GM19395 (cell line): ENCODE results near the gene NAV2.

Experiments
- ATAC-seq: cut with Tn5 transposase; IDR thresholded peaks from one replicate; pipeline ENCODE4 v1.9.1; 2021; ENCODE audit warnings: mild to moderate bottlenecking, moderate library complexity; ENCODE audit not compliant: unreplicated experiment

NAV2 gene

GRCh38 chr11:19803506-19803998 is 90.9 kb downstream of the NAV2 start:
- ATAC-seq: no peak

DNA sequence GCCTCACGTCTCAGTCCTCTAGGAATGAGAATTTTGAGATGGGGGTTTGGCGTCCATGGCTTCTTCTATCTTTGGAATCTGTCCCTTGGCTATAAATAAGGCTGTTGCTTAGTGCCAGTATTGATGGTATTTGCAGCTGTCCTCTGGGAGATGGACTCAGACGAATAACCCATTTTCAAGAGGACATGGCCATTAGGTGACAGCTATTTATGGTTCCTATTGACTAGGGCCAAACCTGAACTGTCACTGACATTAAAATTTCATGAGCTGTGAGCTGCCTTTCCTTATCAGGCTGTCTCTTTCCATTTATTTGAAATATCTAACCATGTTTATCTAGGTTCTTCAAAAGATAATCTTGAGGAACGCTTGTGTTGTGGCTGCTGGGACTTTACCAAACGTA is 92.7 kb downstream of the NAV2 start:
- no peak for ATAC-seq

- no peak for ATAC-seq
Observed at GRCh38 chr11:19805827-19806226, 93.2 kb downstream of the NAV2 start.

DNA sequence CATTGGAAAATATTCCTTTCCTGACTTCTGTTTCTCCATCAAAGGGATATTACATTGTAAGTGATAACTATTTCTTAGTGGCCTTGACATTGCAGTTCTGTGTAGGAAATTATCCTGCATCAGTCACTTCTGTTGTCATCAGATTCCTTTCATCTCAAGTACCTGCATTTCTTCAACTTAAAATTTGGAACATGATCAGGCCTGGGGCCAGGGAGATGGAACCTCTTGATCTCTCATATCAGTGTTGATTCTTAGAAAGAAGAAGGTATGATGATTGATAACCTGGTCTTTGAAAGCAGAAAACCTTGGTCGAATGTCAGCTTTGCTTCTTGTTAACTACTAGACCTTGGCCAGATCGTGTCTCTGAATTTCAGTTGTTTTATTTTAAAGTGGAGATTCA is 93.6 kb downstream of the NAV2 start:
- ATAC-seq: no peak

- no peak for ATAC-seq
Observed at GRCh38 chr11:19808076-19808911, 95.7 kb downstream of the NAV2 start.

GRCh38 chr11:19810852-19811251 is 98.2 kb downstream of the NAV2 start:
- ATAC-seq: no peak

DNA sequence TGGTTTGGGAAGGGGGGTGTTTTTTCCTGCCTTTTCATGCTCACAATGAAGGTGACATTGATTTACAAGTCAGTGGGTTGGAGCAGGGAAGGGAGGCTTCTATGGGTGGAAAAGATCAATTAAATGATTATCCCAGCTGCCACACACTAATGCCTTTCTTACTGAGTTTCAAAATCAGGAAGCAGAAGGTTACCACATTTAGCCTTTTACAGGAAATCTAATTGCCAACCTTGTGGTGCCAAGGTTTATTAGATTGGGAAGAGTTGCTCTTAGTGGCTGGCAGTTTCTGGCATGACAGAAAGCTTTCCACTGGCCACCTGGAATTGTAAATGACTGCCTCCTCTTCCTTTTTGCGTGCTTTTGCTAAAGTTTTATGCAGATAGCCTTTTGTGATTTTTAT is 98.7 kb downstream of the NAV2 start:
- no peak for ATAC-seq

DNA sequence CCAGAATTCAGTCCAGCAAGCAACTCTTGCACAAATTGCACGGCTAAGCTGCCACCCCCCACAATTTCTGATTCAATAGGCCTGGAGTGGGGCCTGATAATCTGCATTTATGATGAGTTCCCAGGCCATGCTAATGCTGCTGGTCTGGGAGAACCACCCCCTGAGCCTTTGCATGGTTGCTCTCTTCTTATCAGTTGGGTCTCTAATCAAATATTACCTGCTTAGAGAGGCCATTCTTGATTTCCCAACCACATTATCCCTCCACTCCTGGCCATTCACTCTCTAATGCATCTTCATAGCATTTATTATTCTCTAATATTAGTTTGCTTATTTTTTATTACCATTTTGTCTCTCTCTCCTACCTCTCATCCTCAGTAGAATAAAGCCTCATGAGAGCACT is 99.5 kb downstream of the NAV2 start:
- ATAC-seq: no peak

DNA sequence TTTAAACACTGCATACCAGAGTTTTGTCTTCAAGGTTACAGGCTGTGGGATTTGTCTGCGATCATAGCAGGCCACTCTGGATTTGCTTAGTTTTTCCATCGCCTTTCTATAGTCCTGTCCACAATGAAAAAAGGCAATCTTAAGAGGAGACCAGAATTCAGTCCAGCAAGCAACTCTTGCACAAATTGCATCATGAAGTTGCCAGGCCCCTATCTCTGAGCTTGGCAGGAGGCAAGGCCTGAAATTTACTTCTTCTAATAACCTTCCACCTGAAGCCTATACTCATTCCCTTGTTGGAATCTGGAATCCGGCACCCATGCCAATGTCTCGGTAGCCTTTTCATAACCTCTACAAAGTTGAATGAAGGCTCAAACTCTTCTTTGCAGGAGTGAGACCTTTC is 100.1 kb downstream of the NAV2 start:
- ATAC-seq: no peak

DNA sequence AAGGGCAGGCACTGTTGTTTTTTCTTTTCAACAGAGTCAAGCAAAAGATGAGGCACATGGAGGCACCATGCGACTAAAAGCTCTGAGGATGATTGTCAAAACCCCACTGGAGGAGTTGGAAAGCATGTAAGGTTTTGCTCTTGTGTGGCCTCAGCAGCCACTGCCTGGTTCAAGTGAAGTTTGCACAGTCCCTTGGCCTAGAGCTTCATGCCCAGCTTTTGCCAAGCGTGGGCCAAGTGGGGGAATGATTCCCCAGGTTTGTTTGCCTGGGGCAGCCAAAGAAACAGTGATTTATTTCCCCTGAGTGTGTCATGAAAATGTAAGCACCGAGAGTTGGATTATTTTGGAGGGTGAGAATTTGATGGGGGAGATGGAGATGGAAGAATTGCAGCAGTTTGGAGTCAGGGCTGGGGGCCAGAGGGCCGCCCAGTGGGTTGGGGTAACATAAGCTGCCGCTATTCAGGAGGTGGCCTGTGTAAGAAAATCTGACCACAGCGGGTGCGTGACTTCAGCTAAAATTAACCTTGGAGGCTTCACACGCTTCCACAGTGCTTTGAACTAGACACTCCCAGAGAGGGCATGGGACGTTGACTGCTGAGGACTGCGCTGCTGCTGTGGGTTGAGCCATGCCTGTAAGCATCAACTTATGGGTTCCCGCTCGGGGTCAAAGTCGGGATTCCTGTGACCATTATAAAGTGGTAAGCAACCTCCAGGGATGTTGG is 100.7 kb downstream of the NAV2 start:
- no peak for ATAC-seq

DNA sequence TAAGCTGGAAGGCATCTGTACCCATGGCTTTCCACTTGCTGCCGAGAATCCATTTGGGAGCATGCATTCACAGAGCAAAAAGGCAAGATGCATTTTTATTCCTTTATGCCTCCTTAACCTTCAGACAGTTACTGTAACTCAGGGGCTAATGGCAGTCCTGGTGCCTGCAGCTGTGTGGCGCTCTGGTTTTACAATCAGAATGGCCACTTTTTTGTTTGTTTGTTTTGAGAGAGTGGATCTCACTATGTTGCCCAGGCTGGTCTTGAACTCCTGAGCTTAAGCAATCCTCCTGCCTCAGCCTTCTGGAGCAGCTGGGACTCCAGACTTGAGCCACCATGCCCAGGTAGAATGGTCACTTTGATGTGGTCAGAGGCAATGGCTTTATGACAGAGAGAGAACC is 101.8 kb downstream of the NAV2 start:
- no peak for ATAC-seq

- no peak for ATAC-seq
Observed at GRCh38 chr11:19816040-19816439, 103.4 kb downstream of the NAV2 start.

GRCh38 chr11:19816817-19817216 is 104.2 kb downstream of the NAV2 start:
- ATAC-seq: no peak

GRCh38 chr11:19817265-19817851 is 104.7 kb downstream of the NAV2 start:
- no peak for ATAC-seq

DNA sequence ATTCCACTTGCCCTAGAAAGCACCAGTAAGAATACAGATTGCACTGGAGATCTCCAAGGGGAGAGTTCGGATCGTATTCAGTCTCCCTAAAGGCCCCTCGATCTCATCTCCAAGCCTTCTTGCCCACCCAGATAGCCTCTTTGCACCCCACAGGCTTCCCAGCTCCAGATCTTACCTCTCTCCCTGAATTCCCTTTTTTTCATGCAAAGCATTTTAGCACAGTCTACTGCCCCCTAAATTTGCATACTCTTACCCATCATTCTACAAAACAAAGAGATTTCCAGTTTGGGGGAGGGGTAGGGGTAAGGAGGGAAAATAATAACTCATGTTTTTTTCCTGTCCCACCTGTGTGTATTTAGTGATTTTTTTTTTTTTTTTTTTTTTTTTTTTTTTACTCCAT is 105.2 kb downstream of the NAV2 start:
- no peak for ATAC-seq

GRCh38 chr11:19818619-19819018 is 106.0 kb downstream of the NAV2 start:
- no peak for ATAC-seq

DNA sequence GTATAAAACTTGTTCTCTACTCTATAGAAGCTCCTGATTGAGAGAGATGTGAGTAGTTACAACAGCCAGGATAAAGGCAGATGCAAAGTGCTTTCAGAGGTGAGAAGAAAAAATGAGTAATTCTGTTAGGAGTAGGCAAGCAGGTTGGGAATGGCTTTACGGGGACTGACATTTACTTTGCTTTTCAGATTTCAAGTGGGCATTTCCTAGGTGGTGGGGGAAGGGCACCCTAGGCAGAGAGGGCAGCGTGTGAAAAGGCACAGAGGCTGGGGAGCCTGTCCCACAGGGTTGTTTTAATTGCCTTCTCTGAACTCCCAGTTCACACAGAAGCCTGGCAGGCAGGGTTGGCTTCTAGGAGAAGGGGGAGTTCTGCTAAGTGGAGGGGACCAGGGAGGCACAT is 106.5 kb downstream of the NAV2 start:
- ATAC-seq: no peak

DNA sequence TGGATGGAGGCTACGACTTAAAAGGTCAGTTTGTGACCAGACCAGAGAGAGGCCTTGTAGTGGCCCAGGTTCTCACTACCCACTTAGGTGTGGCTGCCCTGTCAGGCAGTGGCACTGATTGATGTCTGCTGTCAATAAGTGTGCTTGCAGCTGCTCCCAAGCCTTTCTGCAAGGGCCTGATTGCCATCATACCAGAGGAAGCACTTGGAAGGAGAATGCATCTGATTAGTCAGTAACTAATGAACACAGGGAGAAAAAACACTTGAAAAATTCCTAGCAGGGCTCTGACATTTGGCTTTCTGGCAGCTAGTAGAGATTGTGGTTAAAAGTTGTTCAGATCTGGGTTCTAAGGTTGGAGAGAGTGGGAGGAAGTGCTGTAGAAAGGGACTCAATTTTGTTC is 107.5 kb downstream of the NAV2 start:
- ATAC-seq: no peak

DNA sequence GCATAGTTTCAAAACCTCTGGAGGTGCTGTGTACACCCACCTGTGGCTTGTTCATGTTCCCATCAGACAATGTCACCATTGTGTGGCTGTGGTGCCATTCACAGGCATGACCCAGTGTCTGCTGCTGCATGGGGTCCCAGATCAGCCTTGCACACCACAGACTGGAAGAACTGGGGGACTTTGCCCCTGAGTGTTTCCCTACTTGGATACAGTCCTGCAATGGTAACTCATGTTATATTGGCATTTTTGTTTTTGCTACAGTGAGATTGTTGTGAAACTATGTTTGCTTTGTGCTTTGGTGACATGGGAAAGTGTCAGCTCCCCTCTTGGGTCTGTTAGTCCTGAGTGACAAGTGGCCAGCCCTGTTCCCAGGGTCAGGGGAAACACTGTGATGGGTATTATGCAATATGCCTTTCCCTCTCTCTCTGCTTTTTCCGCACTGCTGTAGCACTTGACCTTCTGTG is 108.8 kb downstream of the NAV2 start:
- ATAC-seq: no peak

GRCh38 chr11:19821993-19822392 is 109.4 kb downstream of the NAV2 start:
- ATAC-seq: no peak

GRCh38 chr11:19822531-19822930 is 109.9 kb downstream of the NAV2 start:
- ATAC-seq: no peak

- ATAC-seq: no peak
Observed at GRCh38 chr11:19826606-19827005, 114.0 kb downstream of the NAV2 start.
